Bronchial epithelial cell (primary cell): Measurements from ENCODE around the gene MPC1. TPM values are rescaled to one million over a fixed set of nuclear protein-coding genes. Genes with fewer than 3 reads are reported as not detected.

Experiments used
- DNase-seq: peaks from one replicate; pipeline ENCODE4 v3.0.0-alpha.2; 2010; ENCODE audit warnings: low read depth
- FAIRE-seq: peaks from 2 replicates; lab custom pipeline; 2011; peaks lifted over from hg19 to GRCh38; lab: Jason Lieb, UNC
- H3K27me3 ChIP-seq: 2 replicates; pipeline ENCODE4 v1.5.1; 2011; ENCODE audit warnings: low read length; ENCODE audit not compliant: control insufficient read depth, insufficient read depth
- H3K36me3 ChIP-seq: 2 replicates; pipeline ENCODE4 v1.5.1; 2011; ENCODE audit warnings: low read length; ENCODE audit not compliant: control insufficient read depth, insufficient read depth
- H3K4me3 ChIP-seq: 2 replicates; pipeline ENCODE4 v1.5.1; 2011; ENCODE audit warnings: mild to moderate bottlenecking, low read depth, low read length, control low read depth
- total RNA-seq: library from RNA; depleted of rRNA; stranded (reverse); fragments of >200 nt; gene quantifications from 2 replicates; pipeline ENCODE4 v1.2.1, GENCODE V29; 2014
- TF ChIP-seq, protein P1 (sequence below): IDR thresholded peaks from 2 replicates; pipeline ENCODE4 v1.5.1; 2011; ENCODE audit warnings: mild to moderate bottlenecking, moderate library complexity, low read length, control low read depth, inconsistent platforms; ENCODE audit not compliant: insufficient read depth, severe bottlenecking

Gene MPC1
- total RNA-seq, 1 donor from 2014 or later = 40.5 TPM

DNA sequence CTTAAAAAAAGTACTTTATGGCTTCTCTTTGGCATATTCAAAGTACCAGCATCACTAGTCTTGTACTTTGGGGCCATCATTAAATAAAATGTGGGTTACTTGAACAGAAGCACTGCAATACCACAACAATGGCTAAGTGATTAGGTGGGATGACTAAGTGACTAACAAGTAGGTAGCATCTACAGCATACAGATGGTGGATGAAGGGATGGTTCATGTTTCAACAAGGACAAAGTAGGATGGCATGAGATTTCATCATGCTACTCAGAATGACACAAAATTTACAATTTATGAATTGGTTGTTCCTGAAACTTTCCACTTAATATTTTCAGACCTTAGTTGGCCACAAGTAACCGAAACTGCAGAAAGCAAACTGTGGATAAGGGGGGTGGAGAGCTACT, 7.7 kb downstream of the MPC1 start:
- DNase-seq = peak; percentile 47
- no peaks in the 10 kb centered on the region for H3K36me3 ChIP-seq
- H3K4me3 ChIP-seq = no peak overlapping the region
- H3K27me3 ChIP-seq = no peaks in the 10 kb centered on the region
- TF ChIP-seq, protein P1, sequence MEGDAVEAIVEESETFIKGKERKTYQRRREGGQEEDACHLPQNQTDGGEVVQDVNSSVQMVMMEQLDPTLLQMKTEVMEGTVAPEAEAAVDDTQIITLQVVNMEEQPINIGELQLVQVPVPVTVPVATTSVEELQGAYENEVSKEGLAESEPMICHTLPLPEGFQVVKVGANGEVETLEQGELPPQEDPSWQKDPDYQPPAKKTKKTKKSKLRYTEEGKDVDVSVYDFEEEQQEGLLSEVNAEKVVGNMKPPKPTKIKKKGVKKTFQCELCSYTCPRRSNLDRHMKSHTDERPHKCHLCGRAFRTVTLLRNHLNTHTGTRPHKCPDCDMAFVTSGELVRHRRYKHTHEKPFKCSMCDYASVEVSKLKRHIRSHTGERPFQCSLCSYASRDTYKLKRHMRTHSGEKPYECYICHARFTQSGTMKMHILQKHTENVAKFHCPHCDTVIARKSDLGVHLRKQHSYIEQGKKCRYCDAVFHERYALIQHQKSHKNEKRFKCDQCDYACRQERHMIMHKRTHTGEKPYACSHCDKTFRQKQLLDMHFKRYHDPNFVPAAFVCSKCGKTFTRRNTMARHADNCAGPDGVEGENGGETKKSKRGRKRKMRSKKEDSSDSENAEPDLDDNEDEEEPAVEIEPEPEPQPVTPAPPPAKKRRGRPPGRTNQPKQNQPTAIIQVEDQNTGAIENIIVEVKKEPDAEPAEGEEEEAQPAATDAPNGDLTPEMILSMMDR = no peak
- FAIRE-seq = peak; percentile 50

DNA sequence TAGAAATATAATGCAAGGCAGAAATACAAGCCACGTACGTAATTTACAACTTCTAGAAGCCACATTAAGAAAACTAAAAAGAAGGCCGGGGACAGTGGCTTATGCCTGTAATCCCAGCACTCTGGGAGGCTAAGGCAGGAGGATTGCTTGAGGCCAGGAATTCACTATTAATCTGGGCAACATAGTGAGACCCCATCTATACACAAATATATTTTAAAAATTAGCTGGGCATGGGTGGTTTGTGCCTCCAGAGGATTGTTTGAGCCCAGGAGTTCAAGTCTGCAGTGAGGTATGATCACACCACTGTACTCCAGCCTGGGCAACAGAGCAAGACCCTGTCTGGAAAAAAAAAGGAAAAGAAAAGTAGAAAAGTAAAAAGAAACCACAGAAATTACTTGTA, 12.3 kb downstream of the MPC1 start:
- Histone ChIP-seq H3K27me3 (no peaks in the 10 kb centered on the region), H3K4me3 (no peak overlapping the region), H3K36me3 (no peaks in the 10 kb centered on the region)
- TF ChIP-seq, protein P1 = no peak
- FAIRE-seq (no peak), DNase-seq (no peak)

DNA sequence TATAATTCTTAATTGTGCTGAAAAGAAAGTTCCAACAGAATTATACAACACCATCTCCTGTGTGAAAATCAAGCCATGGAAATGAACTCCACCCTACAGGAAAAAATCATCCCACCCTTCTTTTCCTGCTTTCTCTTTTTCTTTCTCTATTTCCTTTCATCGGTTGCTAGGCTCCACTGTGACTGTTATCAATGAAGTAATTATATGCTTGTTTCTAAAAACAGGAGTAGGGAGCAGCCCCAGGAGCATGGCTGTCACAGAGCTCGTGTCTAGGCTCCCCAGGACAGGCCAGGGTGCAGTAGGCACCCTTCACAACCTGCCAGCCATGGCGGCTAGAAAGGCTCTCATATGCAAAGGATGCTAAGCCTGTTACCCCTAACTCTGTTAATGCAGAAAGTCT, 13.0 kb downstream of the MPC1 start:
- no peak for FAIRE-seq
- Histone ChIP-seq H3K27me3 (no peaks in the 10 kb centered on the region), H3K4me3 (no peak overlapping the region), H3K36me3 (no peaks in the 10 kb centered on the region)
- TF ChIP-seq, protein P1 = no peak
- no peak for DNase-seq

DNA sequence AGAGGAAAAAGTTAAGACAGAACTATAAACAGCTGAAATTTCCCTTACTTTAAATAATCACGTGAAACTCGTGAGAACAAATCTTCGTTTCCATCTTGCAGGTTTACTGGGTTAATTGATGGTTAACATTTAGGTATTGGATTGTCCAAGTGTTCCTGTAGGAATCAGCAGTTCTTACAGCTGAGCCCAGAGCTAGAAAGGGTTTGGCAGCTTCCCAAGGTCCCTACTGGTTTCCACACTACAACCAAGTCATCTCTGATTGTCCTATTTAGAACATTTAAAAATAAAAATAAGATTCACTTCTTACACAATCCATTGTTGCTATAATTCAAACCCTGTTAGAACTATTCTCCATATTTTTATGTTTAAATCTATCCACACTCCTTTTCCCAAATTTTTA, 15.8 kb downstream of the MPC1 start:
- peaks cover 1% of the 10 kb centered on the region for H3K36me3 ChIP-seq
- no peaks in the 10 kb centered on the region for H3K27me3 ChIP-seq
- H3K4me3 ChIP-seq = no peak overlapping the region
- TF ChIP-seq, protein P1 = no peak
- no peak for DNase-seq
- FAIRE-seq = no peak

DNA sequence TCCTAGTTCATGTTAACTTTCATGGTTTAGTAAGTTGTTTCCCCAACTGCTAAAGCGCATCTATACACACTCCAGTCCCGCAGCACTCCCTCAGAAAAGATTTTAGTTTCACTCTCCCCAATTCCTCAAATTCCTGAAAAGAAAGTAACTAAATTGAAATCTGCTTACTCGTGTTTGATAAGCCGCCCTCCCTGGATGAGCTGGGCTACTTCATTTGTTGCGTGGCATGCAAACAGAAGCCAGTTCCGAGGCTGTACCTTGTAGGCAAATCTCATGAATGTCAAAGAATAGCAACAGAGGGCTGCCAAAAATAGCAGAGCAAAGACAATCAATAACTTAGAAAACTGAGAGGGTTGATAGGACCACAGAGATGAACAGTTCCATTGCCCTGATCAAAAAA, 16.9 kb downstream of the MPC1 start:
- Histone ChIP-seq H3K4me3 (no peak overlapping the region), H3K27me3 (no peaks in the 10 kb centered on the region), H3K36me3 (peaks cover 1% of the 10 kb centered on the region)
- TF ChIP-seq, protein P1 = no peak
- no peak for DNase-seq
- no peak for FAIRE-seq

DNA sequence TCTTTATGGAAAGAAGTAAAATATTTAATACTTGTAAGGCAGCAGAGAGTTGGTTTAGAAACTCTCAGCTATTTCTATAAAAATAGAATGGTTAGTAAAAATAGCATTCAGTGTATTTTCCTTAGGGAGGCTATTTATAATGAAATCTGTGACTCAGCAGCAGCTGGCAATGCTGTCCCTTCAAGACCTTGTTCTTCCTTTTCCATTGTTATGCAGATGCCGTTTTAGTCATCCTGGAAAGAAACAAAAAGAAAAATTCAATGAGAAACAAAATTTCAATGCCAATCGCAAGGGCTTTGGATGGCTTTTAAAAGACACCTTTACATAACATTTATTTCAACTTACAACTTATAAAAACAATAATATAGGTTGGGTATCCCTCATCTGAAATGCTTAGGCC, 17.5 kb downstream of the MPC1 start:
- TF ChIP-seq, protein P1 = no peak
- no peak for FAIRE-seq

More for the DNA sequence above, 17.5 kb downstream of the MPC1 start:
- Histone ChIP-seq H3K4me3 (no peak overlapping the region), H3K36me3 (peaks cover 1% of the 10 kb centered on the region), H3K27me3 (no peaks in the 10 kb centered on the region)
- DNase-seq = peak; percentile 45
